ENCODE measurements around the gene TEX264. TPM values are rescaled to one million over a fixed set of nuclear protein-coding genes. Genes with fewer than 3 reads are reported as not detected.
A peak's percentile ranks its signal among the peaks of the same experiment; 100 is the strongest.

TEX264 gene
- 41.3 and 46.4 TPM in 2 replicates for total RNA-seq (2022)
- percentile 54 among the genes with signal in this experiment for Bru-seq, nascent RNA
- BruChase-seq, experiment 1, labeled RNA remaining after a 6-hour chase = percentile 65 among the genes with signal in this experiment
- BruChase-seq, experiment 2, labeled RNA remaining after a 2-hour chase = percentile 60 among the genes with signal in this experiment
- long read RNA-seq, transcript TEX264-201 (5 exons, 1,340 nt) = major isoform, 81 of 109 reads
- long read RNA-seq, partial matches to known transcripts = 2 of 109 reads
- long read RNA-seq, other reads (novel, unspliced or antisense) = 17 of 109 reads

GRCh38 chr3:51670823-51671733 is at the start of gene TEX264:
Gene TEX264, plus strand, starts transcription at chr3:51671252. Its CDS starts 3,053 bp downstream, at chr3:51674305.
- Mint-ChIP-seq H3K27me3 (ENCODE audit: insufficient read depth, unreplicated experiment) (no peaks in the 10 kb centered on the region), H3K36me3 (ENCODE audit: insufficient read depth, unreplicated experiment) (peaks cover 6% of the 10 kb centered on the region), H3K4me1 (ENCODE audit: insufficient read depth, unreplicated experiment) (peaks cover 45% of the 10 kb centered on the region), H3K27ac (ENCODE audit: low read depth, unreplicated experiment) (peak within 1 kb of the TSS; percentile 86), H3K4me3 (ENCODE audit: unreplicated experiment) (peak within 1 kb of the TSS; percentile 89), H3K9me3 (ENCODE audit: unreplicated experiment) (no peaks in the 10 kb centered on the region)
- no TSS peak for BruUV-seq (replicated peaks)
- CTCF ChIA-PET = interaction anchor here (0.6 to 10.1 kb wide), 16 partner anchors 10 to 1055 kb away, joined by 3 to 213 read pairs (median 10); partner anchors contain the start of genes DCAF1 and RAD54L2
- peak; percentile 90 for DNase-seq (ENCODE audit: unreplicated experiment)
- POLR2A ChIA-PET = interaction anchor here (0.6 to 8.6 kb wide), 10 partner anchors 8 to 1520 kb away, joined by 3 to 173 read pairs (median 4); partner anchors contain the start of genes DCAF1 and RAD54L2
- intact Hi-C loops (cut with micrococcal nuclease) = loop anchor here (5.0 to 10.0 kb wide), 2 partner anchors 284 to 1056 kb away; partner anchors contain the start of genes CISH, MANF and MAPKAPK3
- no peak for TF ChIP-seq CTCF (IDR thresholded peaks at IDR 0.05; ENCODE audit: unreplicated experiment)

- DNase-seq (ENCODE audit: unreplicated experiment) = no peak
- no peaks in the 10 kb centered on the region for H3K36me3 Mint-ChIP-seq (ENCODE audit: insufficient read depth, unreplicated experiment)
- no peak for TF ChIP-seq CTCF (IDR thresholded peaks at IDR 0.05; ENCODE audit: unreplicated experiment)
Measured at GRCh38 chr3:51622413-51622812, 48.6 kb upstream of the TEX264 start.

GRCh38 chr3:51622868-51623267 is 48.2 kb upstream of the TEX264 start:
- no TSS peak for BruUV-seq (replicated peaks)
- H3K36me3 Mint-ChIP-seq (ENCODE audit: insufficient read depth, unreplicated experiment) = no peaks in the 10 kb centered on the region
- no peak overlapping the region for H3K4me3 Mint-ChIP-seq (ENCODE audit: unreplicated experiment)
- CTCF ChIA-PET = interaction anchor here (0.6 to 2.1 kb wide), 5 partner anchors 15 to 147 kb away, joined by 3 to 7 read pairs (median 5); no protein-coding TSS in a partner anchor
- peak overlapping the region; percentile 69 for H3K27ac Mint-ChIP-seq (ENCODE audit: low read depth, unreplicated experiment)
- no peaks in the 10 kb centered on the region for H3K9me3 Mint-ChIP-seq (ENCODE audit: unreplicated experiment)
- H3K4me1 Mint-ChIP-seq (ENCODE audit: insufficient read depth, unreplicated experiment) = peaks cover 26% of the 10 kb centered on the region
- POLR2A ChIA-PET = no interaction called here
- TF ChIP-seq CTCF (IDR thresholded peaks at IDR 0.05; ENCODE audit: unreplicated experiment) = no peak
- DNase-seq (ENCODE audit: unreplicated experiment) = peak; percentile 17
- intact Hi-C loops (cut with micrococcal nuclease) = no loop called here
- H3K27me3 Mint-ChIP-seq (ENCODE audit: insufficient read depth, unreplicated experiment) = no peaks in the 10 kb centered on the region

More at GRCh38 chr3:51622413-51622812, 48.6 kb upstream of the TEX264 start:
- peaks cover 26% of the 10 kb centered on the region for H3K4me1 Mint-ChIP-seq (ENCODE audit: insufficient read depth, unreplicated experiment)
- no peak overlapping the region for H3K4me3 Mint-ChIP-seq (ENCODE audit: unreplicated experiment)
- CTCF ChIA-PET = interaction anchor here (0.6 to 2.1 kb wide), 3 partner anchors 47 to 147 kb away, joined by 5 to 7 read pairs (median 5); no protein-coding TSS in a partner anchor
- no peaks in the 10 kb centered on the region for H3K27me3 Mint-ChIP-seq (ENCODE audit: insufficient read depth, unreplicated experiment)
- POLR2A ChIA-PET = interaction anchor here (0.9 kb wide), 1 partner anchor 10 kb away, joined by 3 read pairs; no protein-coding TSS in a partner anchor
- H3K9me3 Mint-ChIP-seq (ENCODE audit: unreplicated experiment) = no peaks in the 10 kb centered on the region
- no TSS peak for BruUV-seq (replicated peaks)
- peak overlapping the region; percentile 69 for H3K27ac Mint-ChIP-seq (ENCODE audit: low read depth, unreplicated experiment)
- intact Hi-C loops (cut with micrococcal nuclease) = no loop called here

Data from MCF 10A (cell line).